Measurements from ENCODE around the gene DKK3.

GRCh38 chr11:11969380-11970215 lies 38.8 kb downstream of the DKK3 start:
- no peak for TF ChIP-seq EZH2 (IDR thresholded peaks at IDR 0.05; ENCODE audit: borderline replicate concordance, insufficient read depth, low read length, poor library complexity, severe bottlenecking)
- TF ChIP-seq CTCF (IDR thresholded peaks at IDR 0.05; ENCODE audit: poor library complexity, severe bottlenecking), result no peak
- no peak for TF ChIP-seq SMC3 (conservative IDR thresholded peaks at IDR 0.05; ENCODE audit: poor library complexity)
- TF ChIP-seq RAD21 (conservative IDR thresholded peaks at IDR 0.05), result no peak
- no peak for TF ChIP-seq POLR2AphosphoS5 (IDR thresholded peaks at IDR 0.05)

All from neural cell (in vitro differentiated cells).